OCI-LY3 (cell line): ENCODE measurements around the gene REL.

Experiments
- H2AFZ ChIP-seq: fragments of 200-600, 300-600 bp; shearing (Covaris generic); 2 replicates; pipeline ENCODE4 v1.6.0; 2014; ENCODE audit warnings: antibody characterized with exemption, low read depth, low read length
- H3K27ac ChIP-seq: fragments of 200-600, 300-600 bp; sonication (generic); 2 replicates; pipeline ENCODE4 v1.5.1; 2014; ENCODE audit warnings: mild to moderate bottlenecking, low read length, moderate library complexity, mixed read lengths
- H3K27me3 ChIP-seq: fragments of 200-600, 300-600 bp; sonication (generic); 2 replicates; pipeline ENCODE4 v1.6.1; 2014; ENCODE audit warnings: low read depth, low read length, mixed read lengths
- H3K36me3 ChIP-seq: fragments of 200-600, 300-600 bp; sonication (generic); replicated peaks from 2 replicates; pipeline ENCODE3; 2014; ENCODE audit warnings: low read depth, low read length, mixed read lengths
- H3K4me1 ChIP-seq: fragments of 300-600, 200-600 bp; sonication (generic); 2 replicates; pipeline ENCODE4 v1.6.1; 2014; ENCODE audit warnings: low read length, mixed read lengths
- H3K4me2 ChIP-seq: fragments of 200-600, 300-600 bp; sonication (generic); 2 replicates; pipeline ENCODE4 v1.6.1; 2014; ENCODE audit warnings: low read length, mixed read lengths
- H3K4me3 ChIP-seq: fragments of 300-600, 200-600 bp; sonication (generic); 2 replicates; pipeline ENCODE4 v1.5.1; 2014; ENCODE audit warnings: antibody characterized with exemption, mild to moderate bottlenecking, low read length, moderate library complexity
- H3K79me2 ChIP-seq: fragments of 300-600, 200-600 bp; shearing (Covaris generic); 2 replicates; pipeline ENCODE4 v1.6.1; 2014; ENCODE audit warnings: mild to moderate bottlenecking, low read length, mixed read lengths
- H3K9ac ChIP-seq: fragments of 300-600, 200-600 bp; shearing (Covaris generic); 2 replicates; pipeline ENCODE4 v1.6.0; 2014; ENCODE audit warnings: mild to moderate bottlenecking, low read length, moderate library complexity
- H3K9me3 ChIP-seq: fragments of 200-600, 300-600 bp; shearing (Covaris generic); 2 replicates; pipeline ENCODE4 v1.6.1; 2014; ENCODE audit warnings: low read length, mixed read lengths; ENCODE audit not compliant: insufficient read depth
- H4K20me1 ChIP-seq: fragments of 200-600, 300-600 bp; sonication (generic); 2 replicates; pipeline ENCODE4 v1.6.1; 2016; ENCODE audit warnings: low read length, mixed read lengths; ENCODE audit not compliant: insufficient read depth
- EZH2phosphoT487 ChIP-seq: fragments of 200-600 bp; shearing (Covaris generic); IDR thresholded peaks from 2 replicates; pipeline ENCODE4 v1.6.1; 2018; ENCODE audit warnings: antibody characterized with exemption, mixed run types, low read depth
- TF ChIP-seq, protein P1 (sequence below): fragments of 200-600, 300-600 bp; sonication (generic); IDR thresholded peaks from 2 replicates; pipeline ENCODE4 v1.5.1; 2014; ENCODE audit warnings: antibody characterized with exemption, low read length, low read depth

The REL gene

DNA sequence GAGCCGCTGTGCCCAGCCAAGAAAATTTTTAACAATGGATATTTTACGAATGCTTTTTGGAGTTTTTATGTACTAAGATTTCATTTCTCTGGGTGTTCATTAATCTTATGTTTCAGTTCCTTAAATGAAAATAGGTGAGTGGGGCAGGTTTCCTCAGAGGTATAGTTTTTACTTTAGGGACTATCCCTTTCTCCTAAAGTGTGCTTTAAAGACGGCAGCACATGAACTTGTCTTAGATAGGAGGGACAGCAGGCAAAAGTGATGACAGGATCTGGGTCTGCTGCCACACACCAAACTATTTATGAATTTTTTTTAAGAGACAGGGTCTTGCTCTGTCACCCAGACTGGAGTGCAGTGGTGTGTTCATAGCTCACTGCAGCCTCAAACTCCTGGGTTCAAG is 8.0 kb upstream of the REL start:
- Histone ChIP-seq H3K4me1 (peaks cover 64% of the 10 kb centered on the region), H3K79me2 (no peaks in the 10 kb centered on the region), H3K27me3 (no peaks in the 10 kb centered on the region), H3K4me2 (peak overlapping the region; percentile 48), H3K9ac (peak overlapping the region; percentile 47; the same call in 1 of the 2 replicates), H3K36me3 (no peaks in the 10 kb centered on the region), H2AFZ (no peak overlapping the region), H3K9me3 (0 out of 2 replicates have a peak, but pooled peaks cover 2% of the 10 kb centered on the region), H3K4me3 (peak overlapping the region; percentile 48), H4K20me1 (no peaks in the 10 kb centered on the region), H3K27ac (peak overlapping the region; percentile 91)
- TF ChIP-seq, protein P1, sequence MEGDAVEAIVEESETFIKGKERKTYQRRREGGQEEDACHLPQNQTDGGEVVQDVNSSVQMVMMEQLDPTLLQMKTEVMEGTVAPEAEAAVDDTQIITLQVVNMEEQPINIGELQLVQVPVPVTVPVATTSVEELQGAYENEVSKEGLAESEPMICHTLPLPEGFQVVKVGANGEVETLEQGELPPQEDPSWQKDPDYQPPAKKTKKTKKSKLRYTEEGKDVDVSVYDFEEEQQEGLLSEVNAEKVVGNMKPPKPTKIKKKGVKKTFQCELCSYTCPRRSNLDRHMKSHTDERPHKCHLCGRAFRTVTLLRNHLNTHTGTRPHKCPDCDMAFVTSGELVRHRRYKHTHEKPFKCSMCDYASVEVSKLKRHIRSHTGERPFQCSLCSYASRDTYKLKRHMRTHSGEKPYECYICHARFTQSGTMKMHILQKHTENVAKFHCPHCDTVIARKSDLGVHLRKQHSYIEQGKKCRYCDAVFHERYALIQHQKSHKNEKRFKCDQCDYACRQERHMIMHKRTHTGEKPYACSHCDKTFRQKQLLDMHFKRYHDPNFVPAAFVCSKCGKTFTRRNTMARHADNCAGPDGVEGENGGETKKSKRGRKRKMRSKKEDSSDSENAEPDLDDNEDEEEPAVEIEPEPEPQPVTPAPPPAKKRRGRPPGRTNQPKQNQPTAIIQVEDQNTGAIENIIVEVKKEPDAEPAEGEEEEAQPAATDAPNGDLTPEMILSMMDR, result no peak
- TF ChIP-seq EZH2phosphoT487, result no peak

DNA sequence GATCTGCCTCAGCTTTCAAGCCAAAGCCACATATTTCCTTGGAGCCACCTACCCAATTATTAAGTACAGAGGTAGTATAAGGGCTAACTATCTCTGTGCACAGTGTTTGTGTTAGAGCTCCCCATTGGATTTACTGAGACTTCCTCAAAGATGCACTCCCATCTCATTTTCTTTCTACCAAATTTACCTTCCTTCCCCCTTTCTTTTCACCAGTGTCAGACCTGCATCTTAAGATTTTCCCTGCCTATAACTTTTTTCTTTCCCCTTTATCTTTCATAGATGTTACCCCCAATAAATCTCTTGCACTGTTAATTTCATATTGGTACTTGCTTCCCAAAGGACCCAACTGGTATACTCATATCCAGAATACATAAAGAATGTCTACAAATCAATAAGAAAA is 5.9 kb upstream of the REL start:
- Histone ChIP-seq H2AFZ (no peak overlapping the region), H3K9ac (no peak overlapping the region), H3K27ac (no peak overlapping the region; the same call in 1 of the 2 replicates), H3K36me3 (no peaks in the 10 kb centered on the region), H3K4me2 (no peak overlapping the region), H4K20me1 (no peaks in the 10 kb centered on the region), H3K4me1 (peaks cover 70% of the 10 kb centered on the region), H3K79me2 (no peaks in the 10 kb centered on the region), H3K4me3 (no peak overlapping the region), H3K27me3 (no peaks in the 10 kb centered on the region), H3K9me3 (no peaks in the 10 kb centered on the region)
- TF ChIP-seq EZH2phosphoT487, result no peak
- TF ChIP-seq, protein P1, result no peak

DNA sequence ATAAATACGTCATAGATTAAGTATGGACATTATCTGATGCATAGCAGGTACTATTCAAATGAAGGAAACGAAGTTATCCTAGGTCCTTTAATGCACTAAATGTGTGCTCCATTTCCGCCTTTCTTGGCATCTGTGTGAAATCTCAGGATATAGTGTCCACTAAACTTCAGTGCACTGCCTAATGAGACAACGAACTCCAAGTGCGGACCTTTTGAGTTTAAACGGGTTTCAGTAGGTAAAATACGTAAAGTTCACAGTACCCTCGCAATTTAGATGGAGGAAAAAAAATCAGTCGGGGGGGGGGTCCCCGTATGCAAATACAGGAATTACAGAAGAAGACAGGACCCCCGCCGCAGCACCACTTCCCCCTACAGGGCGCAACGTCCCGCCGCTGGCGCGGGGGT is 729 bp upstream of the REL start:
- no peak overlapping the region for H2AFZ ChIP-seq
- H3K79me2 ChIP-seq, result peaks cover 43% of the 10 kb centered on the region
- H4K20me1 ChIP-seq, result peaks cover 15% of the 10 kb centered on the region
- H3K36me3 ChIP-seq, result peaks cover 4% of the 10 kb centered on the region
- peaks cover 35% of the 10 kb centered on the region for H3K4me1 ChIP-seq
- TF ChIP-seq, protein P1, result 0 out of 2 replicates have a peak, but pooled peaks have one; percentile 16
- no peak for TF ChIP-seq EZH2phosphoT487
- H3K4me3 ChIP-seq, result peak overlapping the region; percentile 88
- peak overlapping the region; percentile 92 for H3K27ac ChIP-seq
- H3K27me3 ChIP-seq, result no peaks in the 10 kb centered on the region
- H3K9me3 ChIP-seq, result no peaks in the 10 kb centered on the region
- peak overlapping the region; percentile 86 for H3K4me2 ChIP-seq
- H3K9ac ChIP-seq, result peak overlapping the region; percentile 95

DNA sequence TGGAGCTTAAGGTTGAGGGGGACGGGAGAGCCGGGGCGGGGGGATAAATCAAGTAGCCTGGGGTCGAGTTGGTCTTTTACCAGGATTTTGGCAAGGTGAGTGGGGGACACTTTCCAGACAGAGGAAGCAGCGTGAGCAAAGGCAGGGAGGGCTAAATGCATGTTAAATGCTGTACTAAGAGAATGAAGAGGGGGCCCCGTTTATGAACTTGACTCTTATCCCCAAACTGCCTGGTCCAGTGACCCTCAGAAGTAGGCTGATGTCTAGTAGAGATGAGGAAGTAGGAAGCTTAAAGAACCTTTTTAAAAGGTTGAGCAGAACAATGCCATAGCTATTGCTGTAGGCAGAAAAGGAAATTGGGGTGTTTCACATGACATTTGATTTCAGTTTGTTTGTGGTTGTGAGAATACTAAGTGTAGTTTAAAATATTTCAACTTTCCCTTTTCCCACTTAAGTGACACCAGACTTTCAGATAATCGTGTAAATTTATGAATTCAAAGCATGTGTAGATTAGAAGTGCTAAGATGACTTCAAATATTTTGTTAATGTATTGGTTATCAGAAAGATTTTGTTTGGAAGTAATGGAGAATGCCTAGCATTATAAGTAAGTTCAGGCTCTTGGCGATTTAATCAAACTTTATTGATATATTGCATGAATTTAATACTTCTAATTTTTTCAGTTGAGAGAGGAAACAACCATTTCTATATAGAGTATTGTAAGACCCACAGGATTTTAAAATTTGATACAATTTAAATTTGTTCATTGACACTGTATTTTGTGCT is 1.8 kb downstream of the REL start:
- Histone ChIP-seq H3K4me3 (peak overlapping the region; percentile 82), H3K9me3 (no peaks in the 10 kb centered on the region), H3K36me3 (peaks cover 4% of the 10 kb centered on the region), H3K79me2 (peaks cover 68% of the 10 kb centered on the region), H2AFZ (no peak overlapping the region), H3K4me1 (peaks cover 44% of the 10 kb centered on the region), H3K4me2 (peak overlapping the region; percentile 90), H4K20me1 (peaks cover 37% of the 10 kb centered on the region), H3K9ac (peak overlapping the region; percentile 81), H3K27me3 (no peaks in the 10 kb centered on the region), H3K27ac (peak overlapping the region; percentile 94)
- no peak for TF ChIP-seq EZH2phosphoT487
- TF ChIP-seq, protein P1, result no peak
